Breast epithelium (tissue), 4 donors: Measurements from ENCODE around the gene DPP4. TPM values are rescaled to one million over a fixed set of nuclear protein-coding genes. Genes with fewer than 3 reads are reported as not detected.

ENCODE experiments used
- DNase-seq, 2 donors: peaks; one replicate each; pipeline ENCODE4 v3.0.0-alpha.2; 2019; ENCODE audit warnings: low spot score in 2 of 2
- H3K27ac ChIP-seq, 2 donors: fragments of 200-600 bp; sonication (generic) in 1 of 2; one replicate each; pipeline ENCODE4 v1.5.1; 2016 to 2019; ENCODE audit warnings: mild to moderate bottlenecking in 1 of 2
- H3K27me3 ChIP-seq, 2 donors: fragments of 200-600 bp; sonication (generic) in 1 of 2; one replicate each; pipeline versions ENCODE4 v1.5.1 to v1.6.0; 2017 to 2019; ENCODE audit warnings: control low read depth in 1 of 2, mild to moderate bottlenecking in 1 of 2
- H3K36me3 ChIP-seq: fragments of 200-600 bp; one replicate; pipeline ENCODE4 v1.5.1; 2019
- H3K4me1 ChIP-seq, 2 donors: fragments of 200-600 bp; sonication (generic); one replicate each; pipeline ENCODE4 v1.5.1; 2016 to 2019; ENCODE audit warnings: control low read depth in 1 of 2
- H3K4me3 ChIP-seq, 3 donors: fragments of 200-600 bp; sonication (generic); 1 replicate in 2 of 3; 2 replicates in 1 of 3; pipeline ENCODE4 v1.5.1; 2016 to 2019; ENCODE audit warnings: mild to moderate bottlenecking in 3 of 3, moderate library complexity in 2 of 3
- H3K9me3 ChIP-seq, 2 donors: fragments of 200-600 bp; sonication (generic) in 1 of 2; one replicate each; pipeline ENCODE4 v1.5.1; 2016 to 2019; ENCODE audit warnings: control low read depth in 1 of 2
- POLR2A ChIP-seq: fragments of 450-650 bp; IDR thresholded peaks from one replicate; pipeline ENCODE4 v1.6.1; 2016; ENCODE audit warnings: antibody characterized with exemption, mild to moderate bottlenecking, moderate library complexity
- POLR2AphosphoS5 ChIP-seq, 3 donors: sonication (generic); formaldehyde crosslinking; IDR thresholded peaks; one replicate each; pipeline ENCODE4 v1.6.1; 2017; ENCODE audit warnings: antibody characterized with exemption in 3 of 3
- intact Hi-C: fragments of 100-400 bp; cut with DNase I; formaldehyde crosslinking; loops from one replicate; pipeline ENCODE4 v1.15.1; 2023; ENCODE audit warnings: low total_unique reads
- total RNA-seq, 3 donors: library from RNA; depleted of rRNA; stranded (reverse); fragments of >200 nt; gene quantifications; one replicate each; pipeline ENCODE4 v1.1.0, GENCODE V29; 2016
- TF ChIP-seq, protein P1 (sequence below), 3 donors: fragments of 450-650 bp; IDR thresholded peaks; one replicate each; pipeline ENCODE4 v1.5.1; 2016 to 2017; ENCODE audit warnings: antibody characterized with exemption in 3 of 3, mild to moderate bottlenecking in 3 of 3, moderate library complexity in 3 of 3

The DPP4 gene
- total RNA-seq, 3 donors from 2014 or later: 7.5 to 17.3 (median 11.8) TPM

GRCh38 chr2:162113776-162114168, 39.8 kb upstream of the DPP4 start:
- peak overlapping the region in 1 of 2 donors; percentile 3 for H3K27ac ChIP-seq
- no peak for DNase-seq
- TF ChIP-seq POLR2AphosphoS5 (IDR thresholded peaks at IDR 0.05) (peak in 1 of 3 donors; percentile 48), POLR2A (no peak)
- TF ChIP-seq, protein P1, sequence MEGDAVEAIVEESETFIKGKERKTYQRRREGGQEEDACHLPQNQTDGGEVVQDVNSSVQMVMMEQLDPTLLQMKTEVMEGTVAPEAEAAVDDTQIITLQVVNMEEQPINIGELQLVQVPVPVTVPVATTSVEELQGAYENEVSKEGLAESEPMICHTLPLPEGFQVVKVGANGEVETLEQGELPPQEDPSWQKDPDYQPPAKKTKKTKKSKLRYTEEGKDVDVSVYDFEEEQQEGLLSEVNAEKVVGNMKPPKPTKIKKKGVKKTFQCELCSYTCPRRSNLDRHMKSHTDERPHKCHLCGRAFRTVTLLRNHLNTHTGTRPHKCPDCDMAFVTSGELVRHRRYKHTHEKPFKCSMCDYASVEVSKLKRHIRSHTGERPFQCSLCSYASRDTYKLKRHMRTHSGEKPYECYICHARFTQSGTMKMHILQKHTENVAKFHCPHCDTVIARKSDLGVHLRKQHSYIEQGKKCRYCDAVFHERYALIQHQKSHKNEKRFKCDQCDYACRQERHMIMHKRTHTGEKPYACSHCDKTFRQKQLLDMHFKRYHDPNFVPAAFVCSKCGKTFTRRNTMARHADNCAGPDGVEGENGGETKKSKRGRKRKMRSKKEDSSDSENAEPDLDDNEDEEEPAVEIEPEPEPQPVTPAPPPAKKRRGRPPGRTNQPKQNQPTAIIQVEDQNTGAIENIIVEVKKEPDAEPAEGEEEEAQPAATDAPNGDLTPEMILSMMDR (IDR thresholded peaks at IDR 0.05): no peak

DNA sequence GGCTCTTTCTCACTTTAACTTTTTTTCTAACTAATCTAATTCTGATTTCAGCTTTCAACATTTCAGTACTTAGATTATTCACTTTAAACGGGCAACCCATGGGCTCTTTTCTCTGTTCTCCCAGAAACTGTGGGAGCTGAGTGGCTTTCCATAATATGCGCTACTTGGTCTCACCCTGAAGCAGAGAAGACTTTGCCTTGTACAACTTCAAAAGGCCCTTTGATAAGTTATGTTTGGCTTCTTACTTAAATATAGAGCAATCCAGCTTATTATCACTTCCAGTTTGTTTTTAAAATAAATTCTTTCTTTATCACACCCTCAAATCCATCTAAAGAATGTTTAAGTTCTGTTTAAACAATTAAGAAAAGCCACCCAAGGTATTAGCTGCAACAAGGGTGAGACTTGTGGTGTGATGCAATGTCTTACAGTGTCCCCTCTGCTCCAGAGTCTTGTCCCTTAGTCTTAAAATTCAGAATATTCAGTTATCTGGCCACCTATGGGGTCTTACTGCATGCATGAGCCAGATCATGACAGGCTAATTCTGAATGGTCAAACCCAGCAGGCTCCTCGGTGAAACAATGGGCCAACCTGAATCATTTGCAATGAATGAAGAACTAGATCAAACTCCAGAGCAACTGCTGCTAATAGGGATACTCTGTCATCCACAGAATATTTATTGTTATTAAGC, 39.2 kb upstream of the DPP4 start:
- peaks cover 0 to 2% of the 10 kb centered on the region in 2 donors for H3K4me1 ChIP-seq
- TF ChIP-seq POLR2A (no peak), POLR2AphosphoS5 (IDR thresholded peaks at IDR 0.05) (no peak)
- TF ChIP-seq, protein P1 (IDR thresholded peaks at IDR 0.05): no peak
- peak overlapping the region in 1 of 2 donors; percentile 3 for H3K27ac ChIP-seq
- DNase-seq: no peak
- H3K9me3 ChIP-seq: no peaks in the 10 kb centered on the region
- no peaks in the 10 kb centered on the region for H3K36me3 ChIP-seq
- H3K27me3 ChIP-seq: no peaks in the 10 kb centered on the region
- H3K4me3 ChIP-seq: no peak overlapping the region
- intact Hi-C loops: no loop called here

More at GRCh38 chr2:162113776-162114168, 39.8 kb upstream of the DPP4 start:
- intact Hi-C loops: no loop called here
- Histone ChIP-seq H3K4me1 (peaks cover 0 to 4% of the 10 kb centered on the region in 2 donors), H3K36me3 (no peaks in the 10 kb centered on the region), H3K4me3 (no peak overlapping the region), H3K9me3 (no peaks in the 10 kb centered on the region), H3K27me3 (no peaks in the 10 kb centered on the region)

- no peak overlapping the region for H3K4me3 ChIP-seq
- no peaks in the 10 kb centered on the region for H3K27me3 ChIP-seq
- DNase-seq: no peak
- H3K36me3 ChIP-seq: no peaks in the 10 kb centered on the region
- H3K4me1 ChIP-seq: no peaks in the 10 kb centered on the region
- no peak for TF ChIP-seq POLR2A
- TF ChIP-seq, protein P1 (IDR thresholded peaks at IDR 0.05): no peak
- no peak for TF ChIP-seq POLR2AphosphoS5 (IDR thresholded peaks at IDR 0.05)
- intact Hi-C loops: no loop called here
- H3K27ac ChIP-seq: no peak overlapping the region
- no peaks in the 10 kb centered on the region for H3K9me3 ChIP-seq
Measured at GRCh38 chr2:162111958-162112850, 38.2 kb upstream of the DPP4 start.

- Histone ChIP-seq H3K9me3 (no peaks in the 10 kb centered on the region), H3K4me1 (no peaks in the 10 kb centered on the region), H3K36me3 (no peaks in the 10 kb centered on the region), H3K4me3 (no peak overlapping the region), H3K27me3 (no peaks in the 10 kb centered on the region), H3K27ac (no peak overlapping the region)
- TF ChIP-seq POLR2A (no peak), POLR2AphosphoS5 (IDR thresholded peaks at IDR 0.05) (no peak)
- TF ChIP-seq, protein P1 (IDR thresholded peaks at IDR 0.05): no peak
- DNase-seq: no peak
- intact Hi-C loops: no loop called here
Measured at GRCh38 chr2:162107361-162107901, 33.4 kb upstream of the DPP4 start.
